ACC112 (cell line): Measurements from ENCODE around the gene CAMKMT.

Experiments used
- H2AFZ ChIP-seq: fragments of 200-600 bp; sonication (generic); one replicate; pipeline ENCODE4 v1.6.0; 2017; ENCODE audit warnings: antibody characterized with exemption, low read length; ENCODE audit not compliant: unreplicated experiment
- H3K27ac ChIP-seq: fragments of 200-600 bp; sonication (generic); 2 replicates; pipeline ENCODE4 v1.5.1; 2014; ENCODE audit warnings: low read depth, mild to moderate bottlenecking, antibody characterized with exemption, low read length, moderate library complexity
- H3K27me3 ChIP-seq: fragments of 200-600 bp; sonication (generic); 2 replicates; pipeline ENCODE4 v1.6.1; 2014; ENCODE audit warnings: mild to moderate bottlenecking, antibody characterized with exemption, low read length, moderate library complexity, mixed read lengths; ENCODE audit not compliant: insufficient read depth
- H3K36me3 ChIP-seq: fragments of 200-600 bp; sonication (generic); 2 replicates; pipeline ENCODE4 v1.6.1; 2016; ENCODE audit warnings: mild to moderate bottlenecking, antibody characterized with exemption, low read length, moderate library complexity, mixed read lengths; ENCODE audit not compliant: insufficient read depth
- H3K4me1 ChIP-seq: fragments of 200-600 bp; sonication (generic); one replicate; pipeline ENCODE4 v1.6.1; 2016; ENCODE audit warnings: low read length, mixed read lengths; ENCODE audit not compliant: insufficient read depth, unreplicated experiment, control insufficient read depth
- H3K4me3 ChIP-seq: fragments of 200-600 bp; sonication (generic); 2 replicates; pipeline ENCODE4 v1.5.1; 2014; ENCODE audit warnings: mild to moderate bottlenecking, low read depth, low read length
- H3K79me2 ChIP-seq: fragments of 200-600 bp; sonication (generic); one replicate; pipeline ENCODE4 v1.6.0; 2016; ENCODE audit warnings: low read length; ENCODE audit not compliant: control insufficient read depth, unreplicated experiment, insufficient read depth

CAMKMT gene

DNA sequence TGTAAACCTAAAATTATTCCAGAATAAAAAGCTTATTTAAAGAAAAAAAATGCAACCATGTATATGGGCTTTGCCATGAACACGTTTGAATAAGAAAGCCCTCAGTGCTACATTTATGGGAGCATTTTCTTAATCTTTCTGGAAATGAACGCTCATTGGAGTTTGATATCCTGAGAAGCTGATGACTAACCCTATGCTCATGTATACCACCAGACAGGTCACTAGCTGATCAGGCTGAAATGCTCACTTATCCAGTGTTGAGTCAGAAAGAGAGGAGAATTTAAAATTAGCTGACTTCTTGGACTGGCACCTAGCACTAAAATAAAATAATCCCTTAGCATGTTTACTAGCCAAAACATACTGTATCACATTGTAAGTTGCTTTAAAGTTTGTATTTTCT is 324.8 kb downstream of the CAMKMT start:
- Histone ChIP-seq H3K27me3 (no peaks in the 10 kb centered on the region), H3K4me1 (peaks cover 7% of the 10 kb centered on the region), H3K27ac (no peak overlapping the region), H3K36me3 (no peaks in the 10 kb centered on the region), H3K4me3 (no peak overlapping the region), H2AFZ (no peak overlapping the region), H3K79me2 (no peaks in the 10 kb centered on the region)

DNA sequence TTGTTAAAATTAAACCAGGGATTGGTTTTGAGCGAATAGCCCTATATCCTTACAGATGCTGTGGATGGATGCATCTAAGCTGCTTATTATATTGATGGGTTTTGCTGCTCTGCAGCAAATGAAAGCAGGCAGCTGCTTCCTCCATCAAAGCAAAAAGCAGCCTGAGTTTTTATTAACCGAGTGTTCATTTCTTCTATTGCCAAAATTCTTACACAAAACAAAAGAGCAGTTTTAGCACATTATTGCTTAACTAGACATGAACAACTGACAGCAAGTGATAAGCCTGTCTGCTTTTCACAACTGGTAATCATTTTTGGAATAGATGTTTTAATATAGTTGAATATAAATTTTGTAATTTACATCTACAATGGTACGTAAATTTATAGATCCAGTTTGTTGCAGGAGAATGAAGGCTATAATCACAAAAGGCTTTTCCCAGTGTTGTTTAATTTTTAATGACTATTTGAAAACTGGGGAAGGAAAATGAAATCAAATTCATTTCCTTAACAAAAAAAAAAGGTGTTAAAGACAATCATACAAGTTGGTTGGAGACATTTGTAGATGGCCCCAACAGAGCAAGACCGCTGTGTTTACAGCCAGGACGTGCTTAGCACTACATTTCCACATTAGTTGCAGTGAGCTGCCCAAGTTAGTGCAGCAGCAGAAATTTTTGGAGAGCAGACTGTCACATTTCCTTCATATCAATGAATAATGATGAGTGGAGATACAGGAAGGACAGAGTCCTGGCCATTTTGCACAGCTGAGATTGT is 326.1 kb downstream of the CAMKMT start:
- Histone ChIP-seq H3K4me1 (peaks cover 7% of the 10 kb centered on the region), H3K79me2 (no peaks in the 10 kb centered on the region), H2AFZ (no peak overlapping the region), H3K36me3 (no peaks in the 10 kb centered on the region), H3K27me3 (no peaks in the 10 kb centered on the region), H3K27ac (no peak overlapping the region), H3K4me3 (no peak overlapping the region)

DNA sequence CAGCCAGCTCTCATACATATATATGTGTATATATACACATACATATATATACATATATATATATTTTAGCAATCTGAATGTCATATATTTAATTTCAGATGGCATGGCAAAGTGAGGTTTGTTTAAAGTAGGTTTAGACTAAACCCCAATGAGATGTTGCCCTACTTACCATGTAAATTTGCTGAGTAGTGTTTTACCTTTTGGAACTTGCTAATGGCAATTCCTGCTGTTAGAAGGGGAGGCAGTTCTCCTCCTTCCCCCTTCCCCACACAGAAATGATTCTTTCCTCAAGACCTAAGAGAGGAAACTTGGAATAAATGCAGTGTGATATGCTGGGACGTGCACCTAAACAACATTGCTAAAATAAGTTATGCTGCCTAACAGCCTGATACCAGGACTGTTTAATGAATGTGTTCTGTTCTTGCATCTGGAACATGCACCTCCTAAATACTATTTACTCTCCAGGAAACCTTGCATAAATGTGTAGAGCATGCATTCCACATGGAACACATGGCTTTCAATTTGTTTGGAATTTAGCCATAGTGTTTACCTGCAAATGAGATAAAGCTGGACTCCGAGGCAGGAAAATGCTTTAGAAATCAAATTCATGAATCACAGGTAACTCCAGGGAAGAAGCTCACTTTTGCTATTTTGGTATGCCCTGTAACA is 326.8 kb downstream of the CAMKMT start:
- H3K36me3 ChIP-seq = no peaks in the 10 kb centered on the region
- no peaks in the 10 kb centered on the region for H3K27me3 ChIP-seq
- H3K79me2 ChIP-seq = no peaks in the 10 kb centered on the region
- H3K4me3 ChIP-seq = no peak overlapping the region
- no peak overlapping the region for H2AFZ ChIP-seq
- peaks cover 7% of the 10 kb centered on the region for H3K4me1 ChIP-seq
- no peak overlapping the region for H3K27ac ChIP-seq

GRCh38 chr2:44689516-44689915 is 327.8 kb downstream of the CAMKMT start:
- no peak overlapping the region for H3K4me3 ChIP-seq

DNA sequence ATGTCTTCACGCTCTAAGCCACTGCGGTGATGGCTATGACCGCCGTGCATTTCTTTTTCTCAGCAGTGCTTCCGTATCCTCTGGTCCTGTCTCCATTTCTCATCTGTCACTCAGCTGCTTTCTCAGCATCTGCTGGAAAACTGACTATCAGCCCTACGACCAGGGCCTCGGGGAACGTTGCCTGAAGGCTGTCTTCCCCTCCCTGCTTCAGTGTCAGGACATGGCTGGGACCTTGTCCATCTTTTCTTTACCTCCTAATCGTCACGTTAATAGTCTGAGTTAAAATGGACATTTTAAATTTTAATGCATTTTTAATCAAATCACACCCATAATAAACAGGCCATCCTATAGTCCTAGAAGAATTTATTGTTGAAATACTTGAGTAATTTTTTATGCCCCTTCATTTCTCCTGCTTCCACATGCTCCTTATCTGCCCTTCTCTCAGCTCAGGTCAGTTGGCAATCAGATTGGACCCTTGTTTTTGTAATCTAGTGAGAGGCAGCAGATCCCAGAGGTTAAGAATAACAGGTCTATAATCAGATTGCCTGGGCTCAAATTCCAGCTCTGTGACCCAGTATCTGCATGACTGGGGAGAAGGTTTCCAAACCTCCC is 329.5 kb downstream of the CAMKMT start:
- Histone ChIP-seq H3K36me3 (no peaks in the 10 kb centered on the region), H2AFZ (no peak overlapping the region), H3K79me2 (no peaks in the 10 kb centered on the region), H3K27me3 (no peaks in the 10 kb centered on the region), H3K27ac (no peak overlapping the region), H3K4me3 (no peak overlapping the region), H3K4me1 (peaks cover 7% of the 10 kb centered on the region)

More at GRCh38 chr2:44689516-44689915, 327.8 kb downstream of the CAMKMT start:
- H3K36me3 ChIP-seq = no peaks in the 10 kb centered on the region
- H3K27me3 ChIP-seq = no peaks in the 10 kb centered on the region
- H3K79me2 ChIP-seq = no peaks in the 10 kb centered on the region
- no peak overlapping the region for H3K27ac ChIP-seq
- H2AFZ ChIP-seq = no peak overlapping the region
- peaks cover 7% of the 10 kb centered on the region for H3K4me1 ChIP-seq

DNA sequence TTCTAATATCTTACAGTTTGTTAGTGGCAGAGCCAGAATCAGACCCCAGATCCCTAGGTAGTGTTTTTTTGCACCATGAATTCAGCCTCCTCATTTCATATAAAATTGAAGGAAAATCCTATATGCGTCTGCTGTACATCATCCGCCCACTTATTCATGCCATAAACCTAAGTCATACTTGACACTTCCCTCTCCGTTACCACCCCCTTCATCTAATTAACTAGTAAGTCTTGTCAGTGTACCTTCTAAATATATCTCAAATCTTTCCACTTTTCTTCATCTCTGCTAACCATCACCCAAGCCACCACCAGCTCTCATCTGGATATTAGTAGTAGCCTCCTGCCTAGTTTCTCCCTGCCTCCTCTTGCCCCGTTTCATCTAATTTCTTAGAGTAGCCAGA is 331.1 kb downstream of the CAMKMT start:
- no peak overlapping the region for H3K27ac ChIP-seq

DNA sequence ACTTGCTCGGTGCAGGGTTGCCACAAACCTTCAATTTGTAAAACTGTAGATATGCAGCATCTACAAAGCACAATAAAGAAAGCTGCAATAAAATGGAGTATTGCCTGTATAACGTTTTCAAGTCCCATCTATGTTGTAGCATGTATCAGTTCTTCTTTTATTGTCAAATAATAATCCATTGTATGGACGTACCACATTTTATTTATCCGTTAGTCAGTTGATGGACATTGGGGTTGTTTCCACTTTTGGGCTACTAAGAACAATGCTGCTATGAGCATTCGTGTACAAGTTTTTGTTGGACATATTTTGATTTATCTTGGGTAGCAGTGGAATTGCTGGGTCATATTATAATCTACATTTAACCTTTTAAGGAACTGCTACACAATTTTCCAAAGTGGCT is 339.1 kb downstream of the CAMKMT start:
- H3K27ac ChIP-seq = no peak overlapping the region
- no peak overlapping the region for H2AFZ ChIP-seq
- no peaks in the 10 kb centered on the region for H3K36me3 ChIP-seq

More for the DNA sequence above, 331.1 kb downstream of the CAMKMT start:
- no peaks in the 10 kb centered on the region for H3K36me3 ChIP-seq
- H2AFZ ChIP-seq = no peak overlapping the region
- no peaks in the 10 kb centered on the region for H3K4me1 ChIP-seq
- no peaks in the 10 kb centered on the region for H3K27me3 ChIP-seq
- H3K4me3 ChIP-seq = no peak overlapping the region
- no peaks in the 10 kb centered on the region for H3K79me2 ChIP-seq

GRCh38 chr2:44705356-44705755 is 343.6 kb downstream of the CAMKMT start:
- Histone ChIP-seq H3K27ac (no peak overlapping the region), H3K27me3 (no peaks in the 10 kb centered on the region), H3K36me3 (no peaks in the 10 kb centered on the region), H2AFZ (no peak overlapping the region), H3K4me1 (no peaks in the 10 kb centered on the region), H3K4me3 (no peak overlapping the region), H3K79me2 (no peaks in the 10 kb centered on the region)

More for the DNA sequence above, 339.1 kb downstream of the CAMKMT start:
- Histone ChIP-seq H3K27me3 (no peaks in the 10 kb centered on the region), H3K79me2 (no peaks in the 10 kb centered on the region), H3K4me3 (no peak overlapping the region), H3K4me1 (no peaks in the 10 kb centered on the region)

- no peak overlapping the region for H2AFZ ChIP-seq
- no peak overlapping the region for H3K27ac ChIP-seq
- H3K4me1 ChIP-seq = no peaks in the 10 kb centered on the region
- H3K79me2 ChIP-seq = no peaks in the 10 kb centered on the region
- no peaks in the 10 kb centered on the region for H3K27me3 ChIP-seq
- no peak overlapping the region for H3K4me3 ChIP-seq
- H3K36me3 ChIP-seq = no peaks in the 10 kb centered on the region
These were observed 344.2 kb downstream of the CAMKMT start for GRCh38 chr2:44705876-44706480.

DNA sequence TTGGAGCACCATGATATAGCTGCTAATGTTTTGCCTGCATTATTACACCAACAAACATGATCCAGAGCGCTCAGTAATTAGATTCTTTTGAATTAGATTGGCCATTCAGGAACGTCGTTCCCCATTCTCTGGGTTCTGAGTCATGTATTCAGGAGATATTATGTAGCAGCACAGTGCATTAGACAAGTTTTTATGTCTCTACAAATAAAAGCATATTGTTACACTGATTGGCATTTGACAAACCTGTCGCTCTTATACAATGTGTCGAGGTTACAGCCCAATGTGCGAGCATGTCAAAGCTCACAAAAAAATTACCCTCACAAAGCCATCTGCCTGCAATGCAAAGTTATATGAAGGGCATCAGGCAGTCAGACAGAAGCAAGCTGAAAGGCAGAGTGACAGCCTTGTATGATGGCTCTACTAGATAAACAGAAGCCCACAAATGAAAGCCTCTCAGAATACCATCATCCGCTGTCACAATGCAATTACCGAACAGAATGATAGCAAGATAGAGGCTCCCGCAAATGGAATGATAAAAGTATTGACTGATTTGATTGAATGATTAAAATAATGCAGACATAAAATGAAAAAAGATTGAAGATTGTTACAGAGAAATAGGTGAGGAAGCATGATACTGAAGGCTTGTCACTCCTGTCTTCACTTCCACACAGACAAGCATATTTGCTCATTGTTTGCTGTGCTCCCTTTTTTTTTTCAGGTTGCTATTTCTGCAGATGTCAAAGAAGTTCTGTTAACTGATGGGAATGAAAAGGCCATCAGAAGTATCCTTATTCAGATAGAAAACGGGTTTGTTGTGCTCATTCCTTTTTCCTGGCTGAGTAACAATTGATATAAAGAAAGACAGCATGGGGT is 345.2 kb downstream of the CAMKMT start:
- Histone ChIP-seq H2AFZ (no peak overlapping the region), H3K4me1 (no peaks in the 10 kb centered on the region), H3K79me2 (no peaks in the 10 kb centered on the region), H3K27ac (no peak overlapping the region), H3K27me3 (no peaks in the 10 kb centered on the region), H3K36me3 (no peaks in the 10 kb centered on the region), H3K4me3 (no peak overlapping the region)
